HPDE6-E6E7 (cell line): ENCODE results near the gene FOXF1.

Experiments used
- DNase-seq: peaks from one replicate; pipeline ENCODE4 v3.0.0; 2011; ENCODE audit warnings: missing footprints; ENCODE audit errors: extremely low spot score

The FOXF1 gene

GRCh38 chr16:86492961-86493629, 17.2 kb upstream of the FOXF1 start:
- no peak for DNase-seq

GRCh38 chr16:86494039-86494564, 16.2 kb upstream of the FOXF1 start:
- no peak for DNase-seq

- DNase-seq = no peak
These were observed 15.6 kb upstream of the FOXF1 start for GRCh38 chr16:86494565-86495356.

GRCh38 chr16:86495357-86495701, 15.0 kb upstream of the FOXF1 start:
- DNase-seq = no peak

- no peak for DNase-seq
These were observed 14.5 kb upstream of the FOXF1 start for GRCh38 chr16:86495756-86496261.

- no peak for DNase-seq
These were observed 13.9 kb upstream of the FOXF1 start for GRCh38 chr16:86496262-86496928.

- no peak for DNase-seq
These were observed 13.3 kb upstream of the FOXF1 start for GRCh38 chr16:86496929-86497461.

GRCh38 chr16:86497551-86498021, 12.7 kb upstream of the FOXF1 start:
- no peak for DNase-seq

GRCh38 chr16:86498155-86498670, 12.1 kb upstream of the FOXF1 start:
- DNase-seq = no peak

- DNase-seq = no peak
These were observed 11.5 kb upstream of the FOXF1 start for GRCh38 chr16:86498671-86499439.

GRCh38 chr16:86499440-86499786, 10.9 kb upstream of the FOXF1 start:
- no peak for DNase-seq

- DNase-seq = no peak
These were observed 10.2 kb upstream of the FOXF1 start for GRCh38 chr16:86499889-86500707.

- no peak for DNase-seq
These were observed 9.4 kb upstream of the FOXF1 start for GRCh38 chr16:86500708-86501510.

GRCh38 chr16:86501989-86502855, 8.1 kb upstream of the FOXF1 start:
- no peak for DNase-seq

GRCh38 chr16:86502856-86503748, 7.2 kb upstream of the FOXF1 start:
- no peak for DNase-seq

GRCh38 chr16:86503830-86504229, 6.5 kb upstream of the FOXF1 start:
- no peak for DNase-seq
